ENCODE results near the gene DDO. TPM values are rescaled to one million over a fixed set of nuclear protein-coding genes. Genes with fewer than 3 reads are reported as not detected.

DDO gene
- total and polyA plus RNA-seq, 2 donors (not counting 3 experiments of a cell fraction or from before 2014, with no cell fraction given) = not detected

- H3K36me3 ChIP-seq (ENCODE audit: control insufficient read depth in 2 of 2, extremely low read depth in 1 of 2, insufficient read depth in 2 of 2, low read length in 2 of 2) = no peaks in the 10 kb centered on the region
These were observed 49.1 kb downstream of the DDO start for GRCh38 chr6:110366256-110366655.

More at GRCh38 chr6:110366256-110366655, 49.1 kb downstream of the DDO start:
- H3K9ac ChIP-seq (replicated peaks; ENCODE audit: extremely low read depth, insufficient read depth, low read length) = no peak overlapping the region
- intact Hi-C loops (cut with micrococcal nuclease) = no loop called here
- no peaks in the 10 kb centered on the region for H3K9me1 ChIP-seq (replicated peaks; ENCODE audit: control insufficient read depth, extremely low read depth, insufficient read depth, low read length)
- ChIA-PET CTCF (interaction anchor here (1.4 kb wide), 1 partner anchor 25 kb away, joined by 4 read pairs; no protein-coding TSS in a partner anchor), POLR2A (no interaction called here)
- FAIRE-seq (no peak), DNase-seq (ENCODE audit: low read depth, low spot score) (no peak)
- BruUV-seq (replicated peaks) = no TSS peak
- H3K79me2 ChIP-seq (ENCODE audit: control insufficient read depth, insufficient read depth, low read length) = no peaks in the 10 kb centered on the region
- H3K4me1 ChIP-seq (ENCODE audit: control insufficient read depth, extremely low read depth, insufficient read depth, low read length) = no peaks in the 10 kb centered on the region
- H3K27me3 ChIP-seq (ENCODE audit: control insufficient read depth in 2 of 2, insufficient read depth in 2 of 2, low read length in 2 of 2) = peaks cover 26 to 55% of the 10 kb centered on the region in 2 experiments
- no peaks in the 10 kb centered on the region for H4K20me1 ChIP-seq (replicated peaks; ENCODE audit: control insufficient read depth, extremely low read depth, insufficient read depth, low read length)
- no peak overlapping the region for H2AFZ ChIP-seq (ENCODE audit: low read depth, low read length)
- no peak overlapping the region for H3K4me2 ChIP-seq (ENCODE audit: insufficient read depth, low read length)
- TF ChIP-seq EZH2 (IDR thresholded peaks at IDR 0.05; ENCODE audit: borderline replicate concordance, low read depth, low read length, severe bottlenecking) (no peak), POLR2AphosphoS5 (IDR thresholded peaks at IDR 0.05; ENCODE audit: insufficient read depth, low read depth, low read length) (no peak), POLR2A (IDR thresholded peaks at IDR 0.05; ENCODE audit: low read depth, low read length) (no peak), MAX (IDR thresholded peaks at IDR 0.05; ENCODE audit: insufficient read depth, insufficient read length) (no peak), MYC (IDR thresholded peaks at IDR 0.05; ENCODE audit: low read depth, low read length) (no peak), JUN (IDR thresholded peaks at IDR 0.05; ENCODE audit: borderline replicate concordance, insufficient read depth, insufficient read length, low read depth) (no peak), GATA2 (IDR thresholded peaks at IDR 0.05; ENCODE audit: insufficient read depth, insufficient read length, low read depth, low read length) (no peak), CTCF (IDR thresholded peaks at IDR 0.05; ENCODE audit: extremely low read depth in 1 of 2, insufficient read depth in 1 of 2, low read depth in 1 of 2, low read length in 2 of 2) (no peak), FOS (IDR thresholded peaks at IDR 0.05; ENCODE audit: borderline replicate concordance, insufficient read depth, low read length) (no peak)
- no peaks in the 10 kb centered on the region for H3K9me3 ChIP-seq (replicated peaks; ENCODE audit: control insufficient read depth, insufficient read depth, low read length)
- no peak overlapping the region for H3K4me3 ChIP-seq (replicated peaks in 1 of 3; ENCODE audit: insufficient read depth in 1 of 3, low read depth in 1 of 3, low read length in 3 of 3)
- dilution Hi-C loops (cut with MboI; ENCODE audit: extremely low pct_ligation_motif_present, low sequenced_read_pairs) = no loop called here
- no peak overlapping the region for H3K27ac ChIP-seq (ENCODE audit: insufficient read depth, low read depth, low read length)
